WERI-Rb-1 (cell line): Measurements from ENCODE around the gene MSX1.

Experiments used
- DNase-seq: peaks from one replicate; pipeline ENCODE4 v3.0.0-alpha.2; 2020
- H3K27ac ChIP-seq: fragments of 250-450 bp; sonication (Bioruptor Pico); 2 replicates; pipeline ENCODE4 v1.5.1; 2020; ENCODE audit warnings: mild to moderate bottlenecking, moderate library complexity
- H3K27me3 ChIP-seq: fragments of 250-450 bp; sonication (Bioruptor Pico); 2 replicates; pipeline ENCODE4 v1.5.1; 2021; ENCODE audit warnings: mild to moderate bottlenecking, low read depth, moderate library complexity; ENCODE audit not compliant: insufficient read depth, severe bottlenecking
- H3K36me3 ChIP-seq: fragments of 250-450 bp; sonication (Bioruptor Pico); 2 replicates; pipeline ENCODE4 v1.5.1; 2020; ENCODE audit warnings: mild to moderate bottlenecking, moderate library complexity
- H3K4me3 ChIP-seq: 2 replicates; pipeline ENCODE4 v1.5.1; 2011; ENCODE audit warnings: low read depth, mild to moderate bottlenecking, control low read depth, low read length
- H3K9me3 ChIP-seq: fragments of 250-450 bp; sonication (Bioruptor Pico); 2 replicates; pipeline ENCODE4 v1.5.1; 2021; ENCODE audit warnings: mild to moderate bottlenecking, moderate library complexity; ENCODE audit not compliant: severe bottlenecking
- CTCF ChIP-seq: IDR thresholded peaks from 2 replicates; pipeline ENCODE4 v1.5.1; 2011; ENCODE audit warnings: low read depth, mild to moderate bottlenecking, control low read depth, inconsistent platforms, low read length

The MSX1 gene

GRCh38 chr4:4859325-4859798 is at the start of gene MSX1:
TSS of gene MSX1 (plus strand) at chr4:4859665. CDS start at chr4:4859900, 235 bp downstream.
- H3K36me3 ChIP-seq: peaks cover 5% of the 10 kb centered on the region
- peak within 1 kb of the TSS; percentile 57 for H3K4me3 ChIP-seq
- peak; percentile 92 for DNase-seq
- H3K9me3 ChIP-seq: no peaks in the 10 kb centered on the region
- TF ChIP-seq CTCF: no peak
- peaks cover 66% of the 10 kb centered on the region for H3K27me3 ChIP-seq
- H3K27ac ChIP-seq: 0 out of 2 replicates have a peak within 1 kb of the TSS, but pooled peaks have one; percentile 14

- TF ChIP-seq CTCF: no peak
- DNase-seq: no peak
- no peaks in the 10 kb centered on the region for H3K36me3 ChIP-seq
- H3K4me3 ChIP-seq: no peak overlapping the region
- no peaks in the 10 kb centered on the region for H3K9me3 ChIP-seq
- H3K27me3 ChIP-seq: no peaks in the 10 kb centered on the region
- no peak overlapping the region for H3K27ac ChIP-seq
Measured at GRCh38 chr4:4810092-4810774, 49.2 kb upstream of the MSX1 start.

GRCh38 chr4:4810778-4811177 is 48.7 kb upstream of the MSX1 start:
- Histone ChIP-seq H3K27me3 (no peaks in the 10 kb centered on the region), H3K36me3 (no peaks in the 10 kb centered on the region), H3K9me3 (no peaks in the 10 kb centered on the region), H3K27ac (no peak overlapping the region), H3K4me3 (no peak overlapping the region)
- no peak for TF ChIP-seq CTCF
- DNase-seq: no peak

- no peak for DNase-seq
- Histone ChIP-seq H3K27me3 (no peaks in the 10 kb centered on the region), H3K27ac (no peak overlapping the region), H3K36me3 (no peaks in the 10 kb centered on the region), H3K9me3 (no peaks in the 10 kb centered on the region), H3K4me3 (no peak overlapping the region)
- no peak for TF ChIP-seq CTCF
Measured at GRCh38 chr4:4812145-4812794, 47.2 kb upstream of the MSX1 start.

GRCh38 chr4:4818415-4819212 is 40.9 kb upstream of the MSX1 start:
- H3K36me3 ChIP-seq: no peaks in the 10 kb centered on the region
- no peak for DNase-seq
- H3K27me3 ChIP-seq: no peaks in the 10 kb centered on the region
- peak; percentile 14; the same call in 1 of the 2 replicates for TF ChIP-seq CTCF
- H3K27ac ChIP-seq: no peak overlapping the region
- no peaks in the 10 kb centered on the region for H3K9me3 ChIP-seq
- H3K4me3 ChIP-seq: no peak overlapping the region
